Activated CD4-positive, alpha-beta T cell treated with anti-CD3 and anti-CD28 coated beads, Interleukin-10, Interleukin-2, amounts not matched to agents 100 ng/mL and 50 ng/mL, durations not matched to agents 16 hours and 8 hours (primary cell): Measurements from ENCODE around the gene PPP1R2C.
A peak's percentile ranks its signal among the peaks of the same experiment; 100 is the strongest.

Source experiments
- DNase-seq: peaks from one replicate; pipeline ENCODE4 v3.0.0-alpha.2; 2020

Gene PPP1R2C

DNA sequence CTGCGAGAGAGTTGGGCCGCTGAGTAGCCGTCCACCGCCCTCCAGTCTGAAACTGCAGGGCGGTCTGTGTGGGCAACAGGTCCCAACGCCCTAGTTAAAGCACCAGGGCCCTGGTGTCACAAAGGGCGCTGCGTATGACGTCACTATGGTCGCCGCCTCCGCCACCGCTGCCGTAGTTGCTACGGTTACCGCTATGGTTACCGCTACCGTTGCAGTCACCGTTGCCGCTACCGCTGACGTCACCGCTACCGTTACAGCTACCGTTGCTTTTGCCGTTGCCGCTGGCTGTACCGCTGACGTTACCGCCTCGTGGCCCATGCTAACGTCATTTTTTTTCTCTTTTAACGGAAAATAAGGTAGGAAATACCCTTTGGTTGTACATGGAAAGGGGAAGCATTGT lies at the start of gene PPP1R2C:
Gene PPP1R2C, minus strand, starts transcription at position 68 of the 400 bp plus-strand sequence. CDS start 84 bp downstream, outside the sequence.
- peak; percentile 39 for DNase-seq

DNA sequence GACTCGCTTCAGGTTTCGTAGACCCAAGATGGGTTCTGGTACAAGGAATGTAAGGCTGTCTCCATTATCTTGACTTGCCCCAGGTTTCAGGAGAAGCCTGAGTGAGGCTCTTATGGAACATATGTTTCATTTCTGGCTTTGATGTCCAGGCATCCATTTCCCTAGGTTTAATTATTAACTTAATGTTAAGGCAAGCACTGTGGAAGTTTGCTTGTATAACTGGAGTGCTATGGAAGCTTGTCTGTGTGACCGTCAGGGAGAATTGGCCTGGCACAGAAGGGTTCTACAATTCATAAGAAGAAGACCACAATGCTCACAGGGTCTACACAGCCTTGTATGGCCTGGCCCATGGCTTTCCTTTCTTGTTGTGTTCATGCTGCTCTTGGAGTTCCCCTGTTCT lies 47.2 kb upstream of the PPP1R2C start:
- DNase-seq: no peak

DNA sequence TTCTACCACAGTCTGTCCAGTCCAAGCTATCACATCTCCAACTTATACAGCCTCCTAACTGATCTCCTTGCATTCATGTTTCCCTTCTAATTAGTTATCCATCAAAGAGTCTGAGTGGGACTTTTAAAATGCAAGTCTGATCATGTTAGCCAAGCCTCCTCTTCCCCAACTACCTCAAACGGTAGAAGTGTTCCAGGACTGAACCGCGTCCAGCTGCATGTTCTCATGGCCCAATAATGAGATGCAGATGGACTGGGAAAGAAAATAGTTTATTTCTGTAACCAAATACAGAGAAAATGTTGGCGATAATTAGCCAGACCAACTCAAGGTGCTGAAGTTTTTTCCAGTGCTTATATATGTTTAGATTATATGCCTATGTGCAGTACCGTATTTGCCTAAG lies 46.6 kb upstream of the PPP1R2C start:
- DNase-seq: no peak

DNA sequence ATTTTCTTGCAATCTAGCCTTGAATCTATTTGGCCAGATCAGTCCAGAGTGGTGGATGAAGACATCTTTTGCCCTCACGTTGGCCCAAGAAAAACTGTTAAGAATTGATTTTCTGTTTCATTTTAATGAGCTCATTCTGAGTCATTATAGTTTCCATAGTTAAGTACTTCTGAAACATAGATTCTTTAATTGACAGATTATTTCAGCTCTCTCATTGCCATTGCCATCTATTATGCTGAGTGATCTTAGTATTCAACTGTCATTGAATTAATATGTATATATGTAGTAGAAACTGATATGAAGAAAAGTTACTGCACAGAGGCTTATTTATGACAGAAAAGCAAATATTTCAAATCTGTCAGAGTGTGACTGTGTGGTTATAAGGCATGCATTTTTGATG lies 45.5 kb upstream of the PPP1R2C start:
- DNase-seq: no peak

DNA sequence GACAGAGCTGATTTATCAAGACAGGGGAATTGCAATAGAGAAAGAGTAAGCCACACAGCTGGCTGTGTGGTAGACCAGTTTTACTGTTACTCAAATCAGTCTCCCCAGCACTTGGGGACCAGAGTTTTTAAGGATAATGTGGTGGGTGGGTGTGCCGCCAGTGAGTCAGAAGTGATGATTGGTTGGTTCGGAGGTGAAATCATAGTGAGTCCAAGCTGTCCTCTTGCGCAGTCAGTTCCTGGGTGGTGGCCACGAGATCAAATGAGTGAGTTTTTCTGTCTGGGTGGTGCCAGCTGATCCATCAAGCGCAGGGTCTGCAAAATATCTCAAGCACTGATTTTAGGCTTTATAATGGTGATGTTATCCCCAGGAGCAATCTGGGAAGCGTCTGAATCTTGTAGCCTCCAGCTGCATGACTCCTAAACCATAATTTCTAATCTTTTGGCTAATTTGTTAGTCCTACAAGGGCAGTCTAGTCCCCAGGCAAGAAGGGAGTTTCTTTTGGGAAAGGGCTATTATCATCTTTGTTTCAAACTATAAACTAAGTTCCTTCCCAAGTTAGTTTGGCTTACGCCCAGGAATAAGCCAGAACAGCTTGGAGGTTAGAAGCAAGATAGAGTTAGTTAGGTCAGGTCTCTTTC lies 44.0 kb upstream of the PPP1R2C start:
- DNase-seq: no peak

DNA sequence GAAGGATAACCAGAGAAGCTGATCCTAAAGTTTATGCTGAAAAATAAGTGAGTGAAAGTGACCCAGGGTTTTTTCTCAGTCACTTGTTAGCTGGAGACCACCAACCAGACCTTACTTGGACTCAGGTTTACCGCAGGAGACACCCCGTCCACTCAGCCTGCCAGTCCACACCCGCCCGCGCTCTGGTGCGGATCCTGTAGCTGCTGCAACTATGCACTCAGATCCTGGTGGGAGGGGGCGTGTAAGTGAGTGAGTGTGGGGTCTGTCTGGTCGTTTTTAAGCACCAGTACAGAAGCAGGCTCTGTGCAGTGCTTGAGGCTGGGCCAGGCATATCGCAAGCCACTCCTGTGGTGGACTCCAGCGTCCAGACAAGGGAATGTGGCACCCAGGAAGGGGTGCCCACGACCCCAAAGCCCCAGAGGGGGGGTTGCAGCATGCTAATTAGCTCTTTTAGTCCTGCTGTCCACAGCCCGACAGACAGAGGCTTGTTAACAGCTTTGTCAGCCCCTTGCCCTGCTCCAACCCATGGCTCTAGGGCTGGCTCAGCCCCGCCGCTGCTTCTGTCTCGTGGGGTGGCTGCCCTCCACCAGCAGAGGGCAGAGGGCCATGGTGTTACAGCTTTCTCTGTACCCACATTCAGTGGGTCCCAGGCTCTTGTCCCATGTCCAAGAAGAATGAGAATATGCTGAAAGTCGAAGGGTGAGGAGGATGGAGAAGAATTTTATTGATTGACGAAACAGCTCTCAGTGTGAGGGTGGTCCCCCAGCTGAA lies 40.4 kb upstream of the PPP1R2C start:
- DNase-seq: no peak

DNA sequence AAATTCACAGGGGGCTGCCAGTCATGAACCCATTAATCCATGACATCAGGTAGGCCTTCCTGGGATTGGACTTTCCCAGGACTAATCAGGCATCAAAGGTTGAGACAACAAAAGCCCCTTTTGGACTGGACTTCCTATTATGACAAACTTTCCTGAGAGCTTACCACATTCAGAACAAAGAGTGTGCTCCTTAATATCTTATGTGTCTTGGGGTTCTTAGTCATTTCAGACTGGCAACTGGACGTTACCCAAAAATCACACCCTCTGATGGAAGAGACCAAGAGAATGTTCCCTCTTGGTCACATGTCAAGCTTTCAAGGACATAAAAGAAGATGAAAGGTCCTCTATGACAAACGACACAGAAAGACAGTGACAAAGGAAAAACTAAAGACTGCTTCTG lies 31.6 kb upstream of the PPP1R2C start:
- DNase-seq: no peak

DNA sequence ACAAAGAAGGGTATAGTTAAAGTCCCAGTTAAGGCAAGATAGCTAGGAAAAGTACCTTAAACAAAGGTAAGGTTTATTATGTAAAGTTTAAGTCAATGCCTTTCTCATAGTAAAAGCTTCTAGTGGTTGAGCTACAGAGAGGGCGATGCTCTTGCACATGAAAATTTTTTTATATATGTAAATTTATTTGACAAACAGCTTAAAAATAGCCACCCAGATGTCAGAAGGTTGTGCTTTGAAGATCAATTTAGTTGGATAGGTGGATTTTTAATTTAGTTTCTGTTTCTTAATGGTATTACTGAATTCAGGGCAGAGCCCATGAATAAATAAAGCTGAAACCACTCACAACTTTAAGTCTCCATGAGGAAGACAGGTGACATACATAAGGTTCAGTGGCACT lies 29.4 kb upstream of the PPP1R2C start:
- no peak for DNase-seq

DNA sequence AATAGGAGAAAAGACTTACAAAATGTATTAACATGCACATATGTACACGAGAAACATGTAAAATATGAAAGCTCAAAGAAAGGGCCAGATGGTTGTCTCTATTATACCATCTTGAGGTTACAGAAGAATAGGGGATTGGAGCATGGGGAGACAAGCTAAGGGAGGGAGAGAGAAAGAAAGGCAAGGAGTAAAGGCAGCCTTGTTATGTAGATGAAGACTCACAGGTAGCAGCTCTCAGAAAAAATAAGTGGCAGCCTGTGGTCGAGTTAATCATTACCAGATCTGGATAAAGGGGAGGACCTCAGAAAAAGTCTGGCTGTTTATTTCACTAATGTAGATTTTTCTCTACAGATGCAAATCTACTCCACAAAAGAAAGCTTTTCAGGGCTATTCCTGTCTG lies 26.6 kb upstream of the PPP1R2C start:
- DNase-seq: no peak

DNA sequence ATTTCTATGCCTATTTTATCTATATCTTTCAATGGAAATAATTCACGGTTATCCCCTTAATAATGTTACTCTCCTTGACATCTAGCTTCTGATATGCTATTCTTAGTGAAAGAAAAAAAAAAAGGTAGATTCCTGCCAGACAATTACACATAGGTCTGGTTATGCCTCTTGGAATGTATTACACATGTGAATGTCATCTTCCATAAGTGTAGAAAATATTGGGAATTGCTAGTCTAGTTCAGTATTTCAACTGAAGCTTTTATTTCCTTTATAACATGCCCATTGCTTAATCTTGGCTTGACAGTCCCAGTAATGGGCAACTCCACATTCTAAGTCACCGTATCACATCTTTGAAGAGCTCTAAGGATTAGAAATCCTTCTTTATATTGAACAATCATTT lies 25.4 kb upstream of the PPP1R2C start:
- no peak for DNase-seq

DNA sequence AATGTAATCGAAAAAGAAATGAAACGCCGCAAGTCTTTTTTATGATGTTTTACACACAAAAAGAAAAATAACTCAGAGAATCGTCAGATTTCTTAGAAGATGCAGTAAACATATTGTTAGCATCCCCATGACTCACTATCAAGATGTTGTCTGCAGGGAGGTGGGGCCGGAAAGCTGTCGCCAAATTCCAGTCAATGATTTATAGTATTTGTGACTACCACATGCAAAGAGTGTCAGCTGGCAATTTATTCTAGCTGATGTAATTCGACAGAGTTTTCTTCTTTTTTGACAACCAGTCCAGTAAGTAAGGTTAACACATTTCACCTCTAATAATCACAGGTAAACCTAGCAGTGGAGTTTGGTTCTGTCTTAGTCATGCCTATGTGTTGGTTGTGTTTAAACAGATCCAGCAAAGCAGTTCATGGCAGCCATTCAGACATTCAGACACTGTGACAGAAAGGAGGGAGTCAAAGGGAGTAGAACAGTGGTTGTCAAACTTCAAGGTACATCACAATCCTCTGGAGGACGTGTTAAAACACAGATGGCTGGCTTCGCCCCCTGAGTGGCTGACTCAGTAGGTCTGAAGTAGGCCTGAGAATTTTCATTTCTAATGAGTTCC lies 19.8 kb upstream of the PPP1R2C start:
- DNase-seq: no peak

DNA sequence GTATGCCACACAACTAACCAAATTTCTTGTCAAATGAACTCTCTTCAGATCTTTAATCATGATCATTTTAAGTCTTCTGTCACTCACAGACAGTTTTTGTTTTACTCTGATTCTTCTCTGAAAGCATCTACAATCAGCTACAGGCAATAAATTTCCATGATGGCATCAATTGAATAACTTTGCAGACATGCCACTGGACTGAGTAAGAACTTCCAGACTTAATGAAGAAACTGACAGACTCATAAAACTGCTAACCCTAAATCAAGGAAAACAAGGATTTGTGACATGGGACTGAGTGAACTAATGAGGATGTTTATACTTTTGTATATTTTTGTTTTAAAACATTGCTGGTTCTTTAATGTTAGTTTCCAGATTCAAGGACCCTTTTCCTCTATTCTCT lies 5.5 kb upstream of the PPP1R2C start:
- no peak for DNase-seq

DNA sequence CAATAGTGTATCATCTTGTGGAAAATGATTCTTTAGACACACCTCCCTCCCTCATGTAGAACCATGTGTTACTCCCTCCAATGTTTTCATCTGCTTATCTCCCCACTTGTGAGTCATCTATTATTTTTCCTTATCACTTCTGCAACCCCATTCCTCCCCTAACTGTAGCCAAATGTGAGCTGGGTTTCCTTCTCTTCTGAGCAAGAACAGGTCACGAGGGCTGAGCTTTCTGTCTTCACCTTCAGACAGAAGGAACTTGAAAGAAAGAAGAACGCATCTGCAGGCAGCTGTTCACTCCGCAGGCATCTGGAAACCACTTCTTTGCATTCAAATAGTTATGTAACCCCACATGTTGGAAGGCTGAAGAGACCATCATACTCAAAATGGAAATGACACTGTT lies 1.8 kb downstream of the PPP1R2C start:
- no peak for DNase-seq

DNA sequence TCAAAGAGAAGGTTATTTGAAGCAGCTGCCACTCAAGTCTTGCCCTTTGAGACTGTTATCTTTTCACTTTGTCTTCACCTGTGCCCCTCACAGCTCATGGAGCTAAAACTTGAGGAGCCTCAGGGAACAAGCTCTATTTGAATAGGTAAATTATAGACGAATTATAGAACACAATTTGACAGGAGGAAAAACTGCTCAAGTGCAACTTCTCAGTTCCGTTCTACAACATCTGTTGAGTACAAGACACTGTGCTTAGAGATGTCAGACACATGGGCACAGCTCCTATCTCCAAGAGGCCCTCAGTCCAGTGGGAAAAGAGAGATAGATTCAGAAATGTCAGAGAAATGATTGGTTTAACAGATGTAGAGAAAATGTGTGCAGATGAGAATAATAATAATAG lies 5.1 kb downstream of the PPP1R2C start:
- no peak for DNase-seq

DNA sequence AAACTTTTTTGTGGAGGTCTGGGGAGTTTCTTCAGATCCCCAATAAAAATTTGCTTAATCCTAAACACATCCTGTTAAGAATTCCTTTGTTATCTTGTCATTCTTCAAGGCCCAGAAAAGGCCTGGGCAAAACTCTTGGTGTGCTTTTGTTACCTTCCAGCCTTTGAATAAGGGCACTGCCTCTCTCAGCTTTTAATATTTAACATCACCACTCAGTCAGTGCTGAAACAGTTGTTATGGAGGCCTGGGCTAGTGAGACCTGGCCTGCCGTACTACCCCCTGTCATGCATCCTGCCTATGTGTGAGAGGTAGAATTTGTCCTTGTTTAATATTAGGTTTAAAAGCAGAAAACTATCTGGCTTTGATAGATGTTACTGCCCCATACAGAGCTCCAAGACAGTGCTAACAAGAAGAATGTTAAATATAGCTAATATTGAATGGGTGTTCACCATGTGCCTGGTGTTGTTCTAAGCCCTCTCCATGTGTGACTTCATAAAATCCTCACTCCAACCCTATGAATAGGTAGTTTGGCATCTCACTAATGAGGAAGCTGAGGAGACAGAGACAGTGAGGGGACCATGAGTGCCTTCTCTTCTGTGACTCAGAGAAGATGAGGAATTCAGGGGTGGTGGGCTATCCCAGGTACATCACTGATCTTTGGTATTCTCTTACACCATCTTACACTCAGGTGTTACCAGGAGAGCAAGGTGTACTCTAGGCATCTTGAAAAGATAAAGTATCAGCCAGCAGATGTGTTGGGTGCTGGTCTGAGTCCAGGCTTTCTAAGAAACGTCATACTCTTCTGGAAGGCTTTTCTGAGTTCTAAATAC lies 6.2 kb downstream of the PPP1R2C start:
- DNase-seq: no peak

DNA sequence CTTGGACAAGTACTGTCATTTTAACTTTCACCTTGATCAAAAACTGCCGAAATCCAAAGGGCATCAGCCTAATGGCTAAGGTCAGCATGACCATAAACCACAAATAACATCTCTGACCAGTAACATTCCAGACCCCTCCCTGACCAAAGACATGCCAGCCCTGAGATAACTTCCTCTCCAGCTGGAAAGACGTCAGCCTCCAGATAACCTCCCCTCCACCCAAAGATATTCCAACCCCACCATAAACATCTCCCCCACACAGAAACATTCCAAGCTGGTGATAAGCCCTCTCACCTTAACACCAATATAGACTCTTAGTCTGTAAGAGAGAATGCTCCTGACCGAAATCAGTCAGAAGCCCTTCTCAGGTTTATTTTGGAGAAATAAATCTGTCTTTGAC lies 7.4 kb downstream of the PPP1R2C start:
- DNase-seq: no peak

DNA sequence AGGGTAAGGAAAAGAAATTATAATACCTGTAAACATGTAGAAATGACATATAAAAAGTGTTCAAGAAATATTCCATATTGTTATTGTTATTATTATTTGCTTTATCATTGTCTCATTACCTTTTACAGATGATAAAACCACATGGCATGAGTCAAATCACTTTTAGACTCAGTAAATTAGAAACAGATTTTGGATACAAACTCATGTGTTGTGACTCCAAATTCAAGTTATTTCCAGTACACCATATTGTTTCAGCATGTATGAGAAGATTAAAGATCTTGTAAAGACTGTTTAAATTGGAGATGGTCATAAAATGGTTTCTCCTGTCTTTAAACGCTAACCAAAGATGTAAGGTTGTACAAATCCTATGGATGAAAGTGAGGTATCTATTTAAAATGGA lies 18.1 kb downstream of the PPP1R2C start:
- no peak for DNase-seq

DNA sequence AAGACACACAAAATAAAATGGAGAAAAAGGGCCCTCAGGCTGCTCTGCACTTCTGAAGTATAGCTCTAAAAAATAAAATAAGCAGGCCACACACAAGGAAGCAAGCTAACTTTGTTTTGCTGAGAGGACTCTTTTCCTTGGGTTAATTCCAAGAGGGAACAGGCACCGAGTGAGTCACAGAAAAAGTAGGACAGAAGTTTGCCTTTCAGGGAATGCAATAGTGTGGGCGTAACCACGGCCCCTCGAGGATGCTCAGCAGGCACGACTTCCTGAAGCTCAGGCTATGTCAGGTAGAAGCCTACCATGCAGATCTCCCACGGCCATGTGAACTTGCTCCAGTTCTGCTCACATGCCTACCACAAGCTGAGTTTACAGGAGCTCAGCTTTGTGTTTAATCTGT lies 22.1 kb downstream of the PPP1R2C start:
- DNase-seq: no peak

DNA sequence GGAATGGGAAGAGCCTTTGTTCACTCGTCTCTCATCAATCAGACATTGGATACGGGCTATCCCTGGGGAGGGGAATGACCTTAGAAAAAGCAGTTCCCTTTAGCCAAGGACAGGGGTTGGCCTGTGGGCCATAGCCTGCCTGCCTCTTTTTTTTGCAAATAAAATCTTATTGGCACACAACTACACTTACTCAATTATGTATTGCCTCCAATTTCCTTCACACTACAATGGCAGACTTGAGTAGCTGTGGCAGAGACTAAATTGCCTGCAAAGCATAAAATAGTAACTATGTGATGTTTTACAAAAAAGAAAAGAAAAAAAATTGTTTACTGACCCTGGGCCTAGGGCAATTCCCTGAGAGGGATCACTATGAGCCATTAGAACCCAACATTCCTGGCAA lies 23.4 kb downstream of the PPP1R2C start:
- DNase-seq: no peak

DNA sequence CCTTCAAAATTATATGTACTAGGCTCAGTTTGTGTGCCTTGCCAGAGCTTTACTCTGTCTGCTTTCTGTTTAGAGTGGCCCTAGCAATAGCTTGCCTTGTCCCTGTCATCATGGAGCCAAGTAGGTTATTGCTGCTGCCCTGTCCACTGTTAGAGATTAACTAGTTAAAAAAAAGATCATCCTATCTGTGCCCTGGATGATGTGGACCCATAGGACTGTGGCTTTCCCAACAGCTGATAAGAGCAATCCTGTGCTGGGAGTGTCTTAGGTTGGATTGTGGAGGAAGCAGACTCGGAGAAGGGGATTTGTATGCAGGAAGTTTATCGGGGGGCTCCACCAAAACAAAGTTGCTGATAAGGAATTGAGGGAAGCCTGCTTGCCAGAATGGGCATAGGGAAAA lies 23.8 kb downstream of the PPP1R2C start:
- no peak for DNase-seq

DNA sequence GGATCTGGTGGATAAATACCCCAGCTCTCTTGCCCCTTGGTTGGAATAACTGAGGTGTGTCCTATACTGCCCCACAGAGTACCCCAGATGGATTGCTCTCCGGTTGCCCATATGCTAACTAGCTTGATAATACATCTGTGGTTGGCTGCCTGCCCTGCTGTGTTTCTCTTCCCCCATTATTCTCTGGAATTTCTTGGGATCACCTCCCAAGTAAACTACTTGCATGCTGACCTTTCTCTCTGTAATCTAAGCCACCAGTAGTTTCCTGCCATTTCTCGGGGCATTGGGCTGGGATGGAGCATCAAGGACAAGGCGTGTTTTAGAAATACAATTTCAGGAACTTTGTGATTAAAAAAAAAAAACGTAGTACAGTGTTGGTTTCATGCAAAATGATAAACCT lies 25.2 kb downstream of the PPP1R2C start:
- no peak for DNase-seq

DNA sequence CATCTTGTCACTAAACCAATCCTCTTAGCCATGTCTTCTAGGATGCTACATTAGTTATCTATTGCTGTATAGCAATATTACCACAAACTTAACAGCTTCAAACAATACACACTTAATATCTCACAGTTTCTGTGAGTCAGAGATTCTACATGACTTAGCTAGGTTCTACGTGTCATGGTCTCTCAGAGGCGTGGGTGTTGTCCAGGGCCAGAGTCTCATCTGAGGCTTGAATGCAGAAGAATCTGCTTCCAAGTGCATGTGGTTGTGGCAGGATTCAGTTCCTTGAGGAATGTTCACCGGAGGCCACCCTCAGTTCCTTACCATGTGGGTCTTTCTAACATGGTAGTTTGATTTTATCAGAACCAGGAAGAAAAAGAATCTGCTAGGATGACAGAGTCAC lies 26.4 kb downstream of the PPP1R2C start:
- no peak for DNase-seq

DNA sequence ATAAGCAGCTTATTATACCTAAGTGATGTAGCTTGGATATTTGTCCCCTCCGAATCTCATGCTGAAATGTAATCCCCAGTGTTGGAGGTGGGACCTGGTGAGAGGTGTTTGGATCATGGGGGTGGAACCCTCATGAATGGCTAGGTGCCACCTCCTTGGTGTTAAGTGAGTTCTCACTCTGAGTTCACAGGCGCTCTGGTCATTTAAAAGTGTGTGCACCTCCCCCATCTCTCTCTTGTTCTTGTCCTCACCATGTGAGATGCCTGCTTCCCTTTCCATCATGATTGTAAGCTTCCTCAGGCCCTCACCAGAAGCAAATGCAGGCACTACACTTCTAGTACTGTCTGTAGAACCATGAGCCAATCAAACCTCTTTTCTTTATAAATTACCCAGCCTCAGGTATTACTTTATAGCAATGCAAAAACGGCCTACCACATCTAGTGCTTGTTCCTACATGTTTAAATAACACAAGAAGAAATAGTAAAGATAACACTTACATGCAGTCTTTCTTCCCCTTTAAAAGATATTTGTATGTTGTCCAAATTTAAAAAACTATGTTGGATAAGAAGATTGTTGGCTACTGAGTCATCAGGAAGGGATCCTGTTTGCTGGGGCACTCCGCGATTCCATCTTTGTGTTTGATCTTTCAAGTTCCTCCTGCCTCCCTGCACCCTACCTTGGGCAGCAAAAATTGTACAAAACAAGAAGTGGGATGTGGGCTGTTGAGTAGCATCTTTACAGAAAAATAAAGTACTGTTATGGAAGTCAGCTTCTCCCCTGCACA lies 29.7 kb downstream of the PPP1R2C start:
- DNase-seq: no peak
